ENCODE data around the gene TMOD2.

DNA sequence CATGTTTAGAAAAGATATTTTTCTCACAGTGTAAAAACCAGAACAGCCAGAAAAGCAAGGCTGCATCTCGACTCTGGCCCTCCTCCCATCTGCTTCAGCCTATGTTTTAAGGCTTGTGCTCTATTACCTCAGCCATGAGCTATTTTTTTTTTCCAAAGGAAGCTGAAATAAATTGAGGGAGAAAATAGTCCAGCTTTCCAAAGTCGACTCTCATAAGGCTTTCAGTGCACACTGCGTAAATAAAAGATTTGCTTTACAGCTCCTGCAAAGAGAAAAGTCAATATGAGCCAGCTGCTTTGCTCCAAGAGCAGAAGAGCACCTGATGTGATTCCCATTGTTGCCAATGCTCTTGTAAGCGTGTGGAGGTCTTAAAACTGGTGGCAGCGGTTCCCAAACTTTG lies 43.4 kb upstream of the TMOD2 start:
- TF ChIP-seq, protein P1, sequence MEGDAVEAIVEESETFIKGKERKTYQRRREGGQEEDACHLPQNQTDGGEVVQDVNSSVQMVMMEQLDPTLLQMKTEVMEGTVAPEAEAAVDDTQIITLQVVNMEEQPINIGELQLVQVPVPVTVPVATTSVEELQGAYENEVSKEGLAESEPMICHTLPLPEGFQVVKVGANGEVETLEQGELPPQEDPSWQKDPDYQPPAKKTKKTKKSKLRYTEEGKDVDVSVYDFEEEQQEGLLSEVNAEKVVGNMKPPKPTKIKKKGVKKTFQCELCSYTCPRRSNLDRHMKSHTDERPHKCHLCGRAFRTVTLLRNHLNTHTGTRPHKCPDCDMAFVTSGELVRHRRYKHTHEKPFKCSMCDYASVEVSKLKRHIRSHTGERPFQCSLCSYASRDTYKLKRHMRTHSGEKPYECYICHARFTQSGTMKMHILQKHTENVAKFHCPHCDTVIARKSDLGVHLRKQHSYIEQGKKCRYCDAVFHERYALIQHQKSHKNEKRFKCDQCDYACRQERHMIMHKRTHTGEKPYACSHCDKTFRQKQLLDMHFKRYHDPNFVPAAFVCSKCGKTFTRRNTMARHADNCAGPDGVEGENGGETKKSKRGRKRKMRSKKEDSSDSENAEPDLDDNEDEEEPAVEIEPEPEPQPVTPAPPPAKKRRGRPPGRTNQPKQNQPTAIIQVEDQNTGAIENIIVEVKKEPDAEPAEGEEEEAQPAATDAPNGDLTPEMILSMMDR (IDR thresholded peaks at IDR 0.05; ENCODE audit: control extremely low read depth in 1 of 3, insufficient read depth in 1 of 3, low read depth in 1 of 3, low read length in 3 of 3), result no peak
- TF ChIP-seq TAF1 (IDR thresholded peaks at IDR 0.05; ENCODE audit: low read depth, low read length) (no peak), BACH1 (IDR thresholded peaks at IDR 0.05; ENCODE audit: low read length) (no peak), KDM1A (IDR thresholded peaks at IDR 0.05; ENCODE audit: borderline replicate concordance, low read length) (no peak), PHF8 (conservative IDR thresholded peaks at IDR 0.05; ENCODE audit: low read depth, low read length) (no peak)

All from H1 (cell line).